Activated CD4-positive, alpha-beta T cell treated with anti-CD3 and anti-CD28 coated beads, Interleukin-2, amount 50 U/mL, for 48 hours (primary cell): ENCODE data around the gene BAG2.

Source experiments
- DNase-seq, 2 experiments: peaks; one replicate each; pipeline ENCODE4 v3.0.0-alpha.2; 2020

The BAG2 gene

DNA sequence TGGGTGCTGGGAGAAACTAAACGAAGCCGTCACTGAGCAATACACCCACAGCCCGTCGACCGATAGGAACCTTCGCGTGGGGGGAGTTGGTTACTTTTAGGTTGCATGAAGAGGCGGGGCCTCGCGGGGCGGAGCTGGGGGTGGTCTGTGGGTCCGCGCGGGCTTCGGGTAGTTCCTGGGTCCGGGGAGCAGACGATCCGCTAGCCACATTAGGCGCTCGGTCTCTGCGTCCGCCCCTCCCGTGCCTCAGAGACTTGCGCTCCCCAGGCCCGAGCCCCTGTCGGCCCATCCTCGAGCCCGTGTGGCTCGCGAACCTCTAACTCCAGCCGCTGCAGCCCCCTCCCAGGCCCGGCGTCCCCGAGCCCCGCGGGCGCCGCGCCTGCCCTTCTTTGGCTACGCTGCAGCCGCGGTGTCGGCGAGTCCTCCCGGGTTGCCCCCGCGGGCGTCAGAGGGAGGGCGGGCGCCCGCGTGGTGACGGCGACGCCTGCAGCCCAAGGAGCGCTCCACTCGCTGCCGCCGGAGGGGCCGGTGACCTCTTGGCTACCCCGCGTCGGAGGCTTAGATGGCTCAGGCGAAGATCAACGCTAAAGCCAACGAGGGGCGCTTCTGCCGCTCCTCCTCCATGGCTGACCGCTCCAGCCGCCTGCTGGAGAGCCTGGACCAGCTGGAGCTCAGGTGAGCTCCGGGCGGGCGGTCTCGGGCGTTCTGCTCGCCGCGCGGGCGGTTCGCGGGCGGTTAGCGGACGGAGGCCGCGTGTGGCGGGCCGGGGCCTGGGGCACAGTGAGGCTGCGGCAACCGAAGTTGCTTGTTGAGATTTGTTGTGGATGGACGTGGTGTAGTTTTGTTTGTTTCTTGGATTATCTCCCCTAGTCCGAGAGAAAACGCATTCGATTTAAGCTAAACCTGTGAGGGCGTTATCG lies at the start of gene BAG2:
Gene BAG2, plus strand, starts transcription at position 191 of the 920 bp plus-strand sequence. Its CDS starts 372 bp downstream, at position 563.
- DNase-seq, result peak; percentile 93 to 96

DNA sequence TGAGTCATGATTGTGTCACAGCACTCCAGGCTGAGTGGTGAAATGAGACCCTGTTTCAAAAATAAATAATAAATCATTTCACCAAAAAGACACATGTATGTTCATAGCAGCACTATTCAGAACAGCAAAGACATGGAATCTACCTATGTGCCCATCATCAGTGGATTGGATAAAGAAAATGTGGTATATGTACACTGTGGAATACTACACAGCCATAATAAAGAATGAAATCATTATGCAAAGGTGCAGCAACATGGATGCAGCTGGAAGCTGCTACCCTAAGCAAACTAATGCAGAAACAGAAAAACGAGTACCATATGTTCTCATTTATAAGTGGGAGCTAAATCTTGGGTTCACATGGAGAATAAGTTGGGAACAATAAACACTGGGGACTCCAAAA lies 49.0 kb upstream of the BAG2 start:
- DNase-seq, result no peak

DNA sequence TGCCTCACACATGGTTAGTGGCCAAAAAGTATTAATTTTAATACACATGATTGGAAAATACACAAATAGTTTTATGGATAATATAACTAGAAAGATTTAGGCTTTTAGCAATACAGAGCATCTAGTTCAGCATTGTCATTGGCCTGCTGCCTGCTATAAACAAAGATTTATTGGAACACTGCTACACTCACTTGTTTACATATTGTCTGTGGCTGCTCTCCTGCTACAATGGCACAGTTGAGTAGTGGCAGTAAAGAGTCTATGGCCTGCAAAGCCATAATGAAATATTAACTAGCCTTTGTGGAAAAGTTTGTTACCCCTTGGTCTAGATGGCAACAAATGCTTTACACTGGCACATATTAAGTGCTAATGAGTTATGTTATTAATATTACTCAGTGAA lies 44.4 kb upstream of the BAG2 start:
- no peak for DNase-seq

- no peak for DNase-seq
Observed at GRCh38 chr6:57130661-57131177, 41.4 kb upstream of the BAG2 start.

DNA sequence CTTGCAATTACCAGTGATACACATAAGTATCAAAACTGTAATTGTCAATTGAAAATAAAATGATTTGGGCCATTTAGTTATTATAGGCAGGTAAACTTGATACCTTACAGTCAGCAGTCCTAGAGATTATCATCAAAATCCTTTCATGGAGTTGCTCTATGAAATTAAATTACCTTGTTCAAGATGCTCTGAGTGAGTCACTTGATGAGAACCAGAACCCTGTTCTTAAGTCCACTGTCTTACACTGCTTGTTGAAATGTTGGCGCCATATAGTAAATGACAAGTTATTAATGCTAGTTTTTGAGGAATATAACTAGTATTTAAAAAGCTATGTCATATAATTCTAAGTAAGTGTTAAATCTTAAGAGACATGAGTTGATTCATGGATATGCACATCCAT lies 37.2 kb upstream of the BAG2 start:
- DNase-seq, result no peak

DNA sequence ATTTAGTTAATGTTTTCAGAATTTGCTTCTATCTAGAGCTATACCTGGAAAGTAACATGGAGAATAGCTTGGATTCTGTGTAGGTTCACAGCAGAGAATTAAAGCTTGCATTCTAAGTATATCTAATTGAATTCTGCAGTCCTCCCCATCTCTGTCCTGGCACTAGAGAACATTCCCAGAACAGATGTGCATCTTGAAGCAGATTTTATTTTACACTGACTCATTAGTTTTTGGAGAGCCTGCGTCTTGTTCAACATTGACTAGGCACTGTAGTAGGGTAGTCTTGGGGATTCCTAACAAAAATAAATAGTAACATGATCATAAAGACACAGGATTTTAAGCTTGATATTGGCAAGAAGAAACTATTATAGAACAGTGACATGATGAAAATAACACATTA lies 36.2 kb upstream of the BAG2 start:
- no peak for DNase-seq

- DNase-seq, result no peak
Observed at GRCh38 chr6:57137350-57137749, 34.8 kb upstream of the BAG2 start.

DNA sequence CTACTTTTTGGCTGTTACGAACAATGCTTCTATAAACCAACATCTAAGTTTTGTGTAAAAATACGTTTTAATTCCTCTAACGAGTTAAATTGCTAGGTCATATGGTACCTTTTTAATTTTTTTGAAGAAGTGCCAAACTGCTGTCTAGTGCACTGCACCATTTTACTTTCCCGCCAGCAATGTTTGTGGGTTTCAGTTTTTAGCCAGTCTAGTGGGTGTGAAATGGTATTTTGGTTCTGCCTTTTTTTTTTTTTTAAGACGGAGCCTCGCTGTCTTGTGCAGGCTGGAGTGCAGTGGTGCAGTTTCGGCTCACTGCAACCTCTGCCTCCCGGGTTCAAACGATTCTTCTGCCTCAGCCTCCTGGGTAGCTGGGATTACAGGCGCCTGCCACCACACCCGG lies 34.1 kb upstream of the BAG2 start:
- DNase-seq, result no peak

DNA sequence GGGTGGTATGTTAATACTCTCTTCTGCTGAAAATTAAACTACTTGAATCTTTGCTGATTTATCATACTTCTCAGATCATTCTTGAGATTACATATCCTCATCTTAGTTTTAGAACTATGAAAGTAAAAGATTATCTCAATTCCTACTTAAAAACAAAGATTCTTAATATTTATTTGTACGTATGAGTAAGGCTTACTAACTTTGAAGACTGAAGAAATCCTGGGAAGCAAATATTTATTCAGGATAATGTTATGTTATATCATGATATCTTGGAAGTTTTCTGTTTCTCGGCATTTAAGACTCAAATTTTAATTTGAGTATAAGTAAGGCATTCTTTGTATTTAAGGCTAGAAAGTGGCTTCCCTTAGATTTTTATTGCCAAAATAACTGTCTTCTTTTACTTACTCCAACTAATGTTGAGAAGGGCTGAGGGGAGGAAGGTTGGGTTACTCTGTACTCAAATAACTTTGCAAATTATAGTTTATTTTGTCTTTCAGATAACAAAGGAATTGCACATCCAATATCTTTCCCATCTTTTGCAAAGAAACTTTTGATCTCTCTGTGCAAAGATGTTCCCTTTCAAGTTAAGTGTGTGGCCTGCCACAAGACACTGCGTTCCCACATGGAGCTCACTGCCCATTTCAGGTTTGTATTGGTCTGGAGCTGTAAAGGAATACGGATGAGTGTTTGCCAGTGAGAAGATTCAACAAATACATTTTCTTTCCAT lies 30.5 kb upstream of the BAG2 start:
- no peak for DNase-seq

DNA sequence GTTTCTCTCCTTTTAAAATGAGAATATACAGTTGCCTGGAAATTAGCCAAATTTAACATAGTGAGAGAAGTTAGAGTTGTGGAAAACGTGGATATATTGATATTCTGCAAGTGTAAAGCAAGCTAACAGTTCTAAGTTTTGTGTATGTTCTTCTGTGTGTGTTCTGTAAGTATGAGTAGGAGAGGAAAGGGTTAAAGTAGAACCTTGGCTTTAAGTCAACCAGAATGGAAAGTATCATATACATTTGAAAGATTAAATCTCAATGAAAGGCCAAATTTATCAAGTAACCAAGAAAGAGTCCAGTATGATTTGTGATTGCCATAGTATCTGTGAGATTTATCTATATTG lies 30.0 kb upstream of the BAG2 start:
- DNase-seq, result no peak

DNA sequence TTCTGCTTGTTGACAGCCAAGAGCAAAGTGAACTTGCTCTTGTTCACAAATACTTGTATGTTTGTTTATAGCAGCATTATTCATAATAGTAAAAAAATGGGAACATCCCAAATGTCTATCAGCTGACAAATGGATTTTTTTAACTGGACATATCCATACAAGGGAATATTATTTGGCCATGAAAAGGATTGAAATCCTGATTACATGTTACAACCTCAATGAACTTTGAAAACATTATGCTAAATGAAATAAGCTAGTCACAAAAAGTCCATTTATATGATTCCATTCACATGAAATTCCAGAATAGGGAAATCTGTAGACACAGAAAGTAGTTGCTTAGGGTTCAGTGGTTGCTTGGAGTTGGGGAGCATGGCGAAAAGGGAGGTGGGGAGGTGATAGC lies 28.4 kb upstream of the BAG2 start:
- DNase-seq, result no peak

GRCh38 chr6:57147401-57147800 lies 24.7 kb upstream of the BAG2 start:
- DNase-seq, result no peak

DNA sequence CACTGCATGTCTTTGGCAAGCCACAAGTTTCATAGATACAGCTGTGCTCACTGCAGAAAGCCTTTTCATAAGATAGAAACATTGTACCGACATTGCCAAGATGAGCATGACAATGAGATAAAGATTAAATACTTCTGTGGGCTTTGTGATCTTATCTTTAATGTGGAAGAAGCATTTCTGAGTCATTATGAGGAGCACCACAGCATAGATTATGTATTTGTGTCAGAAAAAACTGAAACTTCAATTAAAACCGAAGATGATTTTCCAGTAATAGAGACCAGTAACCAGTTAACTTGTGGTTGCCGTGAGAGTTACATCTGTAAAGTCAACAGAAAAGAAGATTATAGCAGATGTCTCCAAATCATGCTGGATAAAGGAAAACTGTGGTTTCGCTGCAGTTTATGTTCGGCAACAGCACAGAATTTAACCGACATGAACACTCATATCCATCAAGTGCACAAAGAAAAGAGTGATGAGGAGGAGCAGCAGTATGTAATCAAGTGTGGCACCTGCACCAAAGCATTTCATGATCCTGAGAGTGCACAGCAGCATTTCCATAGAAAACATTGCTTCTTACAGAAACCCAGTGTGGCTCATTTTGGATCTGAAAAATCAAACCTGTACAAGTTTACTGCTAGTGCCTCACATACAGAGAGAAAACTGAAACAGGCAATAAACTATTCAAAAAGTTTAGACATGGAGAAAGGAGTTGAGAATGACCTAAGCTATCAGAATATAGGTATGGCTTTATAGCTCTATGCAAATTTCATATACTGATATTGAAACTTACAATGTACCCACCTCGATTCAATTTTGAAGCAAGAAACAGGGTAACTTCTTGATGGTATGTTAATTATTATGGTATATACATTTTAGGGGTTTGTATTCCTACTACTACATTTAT lies 23.9 kb upstream of the BAG2 start:
- DNase-seq, result peak in 1 of 2 experiments; percentile 20

DNA sequence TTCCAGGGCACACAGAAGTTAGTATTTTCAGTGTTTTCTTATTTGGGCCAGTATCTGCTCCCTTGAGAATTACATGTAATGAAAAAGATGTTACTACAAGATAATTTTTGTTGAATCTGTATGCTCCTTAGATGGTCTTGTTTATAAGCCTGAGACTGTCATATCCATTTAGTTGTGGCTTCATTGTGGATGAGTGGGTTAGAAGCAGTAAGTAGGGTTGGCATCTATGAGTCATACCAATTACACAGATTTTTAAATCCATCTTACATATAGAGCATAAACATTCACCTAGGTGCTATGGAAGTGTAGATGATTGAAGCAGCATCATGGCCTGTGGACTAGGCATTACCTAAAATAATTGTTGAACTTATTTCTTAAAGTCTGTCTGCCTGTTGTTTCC lies 13.5 kb upstream of the BAG2 start:
- no peak for DNase-seq

DNA sequence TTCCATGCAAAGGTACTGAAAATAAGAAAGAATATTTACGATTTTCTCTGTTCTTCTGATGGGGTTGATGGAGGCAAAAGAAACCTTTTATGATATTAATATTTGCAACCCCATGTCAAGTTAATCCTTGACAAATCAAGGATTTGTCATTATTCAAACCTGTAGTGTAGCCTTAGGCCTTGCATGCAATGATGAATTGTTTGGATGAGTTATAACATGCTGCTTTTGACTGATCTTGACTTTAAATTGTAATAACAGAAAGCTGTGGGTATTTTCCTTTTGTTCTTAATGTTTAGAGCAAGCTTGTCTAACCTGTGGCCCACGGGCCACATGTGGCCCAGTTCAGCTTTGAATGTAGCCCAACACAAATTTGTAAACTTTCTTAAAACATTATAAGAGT lies 13.0 kb upstream of the BAG2 start:
- no peak for DNase-seq

GRCh38 chr6:57162028-57162427 lies 10.1 kb upstream of the BAG2 start:
- DNase-seq, result no peak

DNA sequence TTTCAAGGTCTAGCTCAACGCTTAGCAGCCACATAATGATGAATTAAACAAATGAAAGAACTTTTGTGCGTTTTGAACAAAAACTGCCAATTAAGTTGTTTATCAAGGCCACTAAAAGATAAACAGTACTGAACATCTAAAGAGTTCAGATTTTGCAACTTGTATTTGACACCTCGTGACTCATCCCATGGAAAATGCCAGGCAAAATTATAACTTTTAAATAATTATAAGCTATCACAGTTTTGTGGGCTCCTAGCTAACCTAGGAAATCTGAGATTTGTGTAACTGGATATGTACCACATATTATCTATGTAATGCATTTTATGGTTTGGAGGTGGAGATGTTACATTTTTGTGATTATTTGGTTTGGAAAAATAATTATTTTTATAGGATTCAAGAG lies 9.6 kb upstream of the BAG2 start:
- DNase-seq, result no peak

DNA sequence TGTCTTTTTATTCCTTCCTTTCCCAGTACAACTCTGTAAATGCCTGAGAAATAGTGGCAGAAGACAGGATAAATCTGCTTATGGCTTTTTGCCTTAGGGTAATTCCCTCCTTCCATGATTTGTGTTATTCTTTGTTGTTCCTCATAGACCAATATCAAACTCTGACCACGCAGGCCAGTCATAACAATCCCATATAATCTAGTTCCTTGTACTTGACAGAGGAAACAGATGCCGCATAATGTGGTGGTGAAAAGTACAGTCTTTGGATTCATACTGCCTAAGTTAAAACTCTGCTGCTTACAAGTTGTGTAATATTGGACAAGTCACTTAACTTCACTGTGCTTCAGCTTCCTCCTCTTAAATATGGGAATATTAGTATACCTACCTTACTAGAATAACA lies 8.2 kb upstream of the BAG2 start:
- no peak for DNase-seq

DNA sequence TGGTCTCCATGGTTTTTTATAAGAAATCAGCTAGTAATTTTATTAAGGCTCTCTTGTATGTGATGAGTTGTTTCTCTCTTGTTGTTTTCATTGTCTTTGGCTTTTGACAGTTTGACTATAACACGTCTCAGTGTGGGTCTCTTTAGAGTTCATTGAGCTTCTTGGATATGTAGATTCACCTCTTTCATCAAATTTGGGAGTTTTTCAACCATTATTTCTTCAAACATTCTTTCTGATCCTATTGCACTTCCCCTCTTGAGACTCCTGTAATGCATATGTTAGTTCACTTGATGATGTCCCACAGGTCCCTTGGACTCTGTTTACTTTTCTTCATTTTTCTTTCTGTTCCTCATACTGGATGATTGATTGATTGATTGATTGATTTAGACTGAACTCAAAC lies 7.0 kb upstream of the BAG2 start:
- DNase-seq, result no peak

DNA sequence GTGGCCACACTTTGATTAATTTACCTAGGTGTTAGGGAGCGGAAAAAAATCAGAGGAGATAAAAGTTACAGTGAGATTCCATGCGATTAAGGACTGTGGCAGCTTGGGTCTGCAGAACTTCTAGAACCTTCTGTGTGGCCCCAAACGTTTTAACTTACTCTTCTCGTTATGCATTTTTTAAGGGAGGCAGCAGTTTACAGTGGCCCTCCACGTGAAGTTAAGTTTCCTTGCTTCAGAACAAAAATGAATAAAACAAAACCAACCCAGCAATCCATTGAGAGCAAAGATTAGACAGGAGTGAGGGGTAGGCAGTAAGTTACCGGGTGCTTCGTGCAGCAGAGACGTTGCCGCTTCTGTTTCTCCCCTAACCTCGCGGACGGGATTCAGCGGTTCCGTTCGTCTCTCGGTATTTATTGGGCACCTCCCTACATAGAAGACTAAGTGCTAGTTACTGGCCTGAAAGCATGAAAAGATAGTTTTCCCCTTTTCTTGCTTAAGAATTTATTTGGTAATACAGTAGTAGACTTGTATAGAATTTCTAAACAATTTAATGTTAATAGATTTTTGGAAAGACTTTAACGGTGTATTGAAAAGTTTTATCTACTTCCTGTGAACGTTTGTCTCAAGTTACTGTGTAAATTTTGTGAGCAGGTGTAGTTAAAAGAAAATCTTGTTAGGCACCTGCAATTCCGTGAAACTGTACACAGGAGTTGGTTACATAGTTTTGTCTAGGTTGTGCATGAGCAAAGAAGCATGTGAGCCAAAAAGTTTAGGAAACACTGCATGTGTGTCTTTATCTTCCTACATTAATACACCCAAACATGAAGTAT lies 1.1 kb downstream of the BAG2 start:
- DNase-seq, result peak; percentile 29 to 50

DNA sequence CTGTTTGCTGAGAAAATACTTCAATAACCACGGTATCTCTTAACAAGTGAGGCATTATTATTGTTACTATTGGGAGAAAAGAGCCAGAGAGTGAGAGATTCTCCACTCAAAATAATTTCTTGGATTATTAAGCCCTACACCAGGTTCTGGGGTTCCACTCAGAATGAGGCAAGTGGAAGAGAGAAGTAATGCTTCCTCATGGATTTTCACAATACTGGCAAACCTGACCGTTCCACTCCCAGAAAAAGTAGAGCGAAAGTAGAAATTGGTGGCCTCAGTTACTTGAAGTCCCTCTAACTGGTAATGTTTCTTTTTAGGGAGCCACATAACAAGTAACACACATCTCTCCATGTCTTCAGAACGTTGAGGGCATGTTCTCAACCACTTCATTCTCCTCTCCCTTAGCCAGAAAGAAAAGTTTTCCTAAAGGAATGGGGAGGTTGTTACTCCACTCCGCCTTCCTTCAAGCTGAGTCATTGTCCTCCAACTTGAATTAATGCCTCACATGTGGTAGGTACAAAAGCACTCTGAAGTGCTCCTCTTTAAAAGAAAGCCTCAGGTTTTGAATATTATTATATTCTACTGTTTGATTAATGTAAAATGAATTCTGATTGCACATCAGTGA lies 1.9 kb downstream of the BAG2 start:
- DNase-seq, result no peak

DNA sequence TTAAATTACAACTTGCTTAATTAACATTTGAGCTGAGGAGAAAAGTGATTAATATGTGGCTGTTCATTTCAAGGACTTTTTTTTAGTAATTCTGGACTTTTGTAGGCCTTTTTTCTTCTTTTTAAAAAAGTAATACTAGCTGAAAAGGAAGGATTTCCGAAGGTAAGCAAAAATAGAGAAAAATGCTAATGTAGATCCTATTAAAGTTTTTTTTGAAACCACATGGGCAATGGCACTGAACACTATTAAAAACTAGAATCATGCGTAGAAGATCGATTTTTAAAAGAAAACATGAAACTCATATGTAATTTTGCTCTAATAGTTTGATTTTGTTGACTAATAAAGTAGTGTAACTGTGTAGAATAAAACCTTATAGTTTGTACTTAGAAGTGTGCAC lies 2.4 kb downstream of the BAG2 start:
- no peak for DNase-seq
